Activated effector memory CD4-positive, alpha-beta T cell treated with Interleukin-2 at 50 U/mL for 16 hours (primary cell): ENCODE measurements around the gene C8A.

Experiments used
- DNase-seq: peaks from one replicate; pipeline ENCODE4 v3.0.0-alpha.2; 2020

C8A gene

DNA sequence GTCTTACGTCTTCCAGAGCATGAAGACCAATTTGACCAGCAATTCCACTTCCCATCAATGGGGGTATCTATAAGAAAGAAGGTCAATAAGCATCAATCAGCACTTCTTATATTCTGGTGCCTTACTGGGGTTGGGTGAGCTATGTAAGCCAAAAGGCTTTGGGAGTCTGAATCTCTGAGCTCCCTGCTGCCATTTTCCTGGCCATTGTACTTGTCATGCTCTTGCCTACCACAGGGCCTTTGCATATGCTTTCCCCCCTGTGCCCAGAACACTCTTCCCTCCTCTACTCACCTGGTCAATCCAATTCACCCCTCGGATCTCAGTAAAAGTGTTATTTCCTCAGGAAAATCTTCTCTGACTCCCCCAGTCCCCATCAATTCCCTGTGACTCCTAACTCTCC, 74.9 kb downstream of the C8A start:
- no peak for DNase-seq

DNA sequence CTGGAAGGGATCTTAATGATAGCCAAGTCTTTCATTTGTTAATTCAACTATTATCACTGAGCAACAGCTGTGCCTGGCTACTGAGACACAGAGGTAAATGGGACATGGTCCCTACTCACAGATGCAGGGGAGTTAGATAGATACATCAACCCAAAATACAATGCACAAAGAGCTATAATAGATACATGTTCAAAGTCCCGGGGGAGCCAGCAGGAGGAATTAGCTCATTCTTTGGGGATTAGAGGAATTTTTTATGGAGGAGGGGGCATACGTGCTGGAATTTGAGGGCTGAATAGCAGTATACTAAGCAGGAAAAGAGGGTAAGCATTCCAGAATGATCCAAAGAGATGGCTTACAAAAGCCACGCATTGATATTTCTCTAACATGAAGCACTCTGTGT, 76.6 kb downstream of the C8A start:
- no peak for DNase-seq

DNA sequence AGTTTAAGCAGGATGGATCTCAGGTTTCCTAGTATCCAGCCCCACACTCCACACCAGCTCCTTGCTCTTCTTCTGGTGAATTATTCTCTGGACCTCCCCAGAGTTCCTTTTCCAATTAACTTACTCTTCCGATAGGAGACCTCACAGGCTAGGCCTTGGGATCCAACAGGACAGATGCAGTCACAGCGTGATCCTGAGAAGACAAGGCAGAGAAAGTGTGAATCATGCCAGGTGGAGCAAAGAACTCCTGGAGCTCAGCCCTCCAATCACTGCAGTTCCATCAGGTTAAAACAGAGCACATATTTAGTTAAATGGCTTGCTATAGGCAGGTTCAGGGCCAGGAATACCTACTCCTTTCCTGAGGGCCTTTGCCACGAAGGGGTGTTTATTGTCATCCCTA, 77.1 kb downstream of the C8A start:
- DNase-seq = no peak

DNA sequence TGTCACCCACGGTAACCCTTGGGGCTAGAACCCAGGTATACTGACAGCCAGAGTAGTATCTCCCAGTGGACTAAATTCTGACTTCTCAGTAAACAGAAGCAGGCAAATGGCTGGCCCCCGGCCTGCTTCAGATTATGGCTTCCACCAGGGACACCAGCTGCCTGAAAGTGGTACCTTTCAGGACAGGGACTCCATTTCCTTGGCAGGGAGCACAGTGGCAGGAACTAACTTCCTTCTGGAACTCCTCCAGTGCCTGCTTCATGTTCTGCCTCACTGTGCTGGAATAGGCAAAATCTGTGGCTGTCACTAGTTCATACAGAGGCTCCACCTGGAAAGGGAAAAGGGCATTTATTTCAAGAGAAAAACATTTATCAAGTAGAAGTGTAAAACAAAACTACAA, 78.6 kb downstream of the C8A start:
- DNase-seq = no peak

DNA sequence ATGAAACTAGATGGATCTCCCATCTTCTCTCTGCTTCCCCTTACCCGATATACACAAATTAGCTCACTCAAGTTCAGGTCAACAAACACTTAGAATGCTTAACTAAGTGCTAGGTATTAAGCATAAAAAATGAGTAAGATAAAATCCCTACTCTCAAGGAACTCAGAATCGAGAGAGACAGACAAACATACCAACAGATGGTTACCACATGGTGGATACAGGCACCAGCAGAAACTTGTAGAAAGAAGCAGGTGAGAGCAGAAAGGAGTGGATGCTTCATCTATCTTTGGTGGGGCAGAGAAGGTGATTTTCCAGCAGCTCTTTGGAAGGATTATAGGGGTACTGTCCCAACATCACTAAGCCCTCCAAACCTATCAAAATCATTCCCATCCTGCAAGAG, 79.0 kb downstream of the C8A start:
- no peak for DNase-seq

DNA sequence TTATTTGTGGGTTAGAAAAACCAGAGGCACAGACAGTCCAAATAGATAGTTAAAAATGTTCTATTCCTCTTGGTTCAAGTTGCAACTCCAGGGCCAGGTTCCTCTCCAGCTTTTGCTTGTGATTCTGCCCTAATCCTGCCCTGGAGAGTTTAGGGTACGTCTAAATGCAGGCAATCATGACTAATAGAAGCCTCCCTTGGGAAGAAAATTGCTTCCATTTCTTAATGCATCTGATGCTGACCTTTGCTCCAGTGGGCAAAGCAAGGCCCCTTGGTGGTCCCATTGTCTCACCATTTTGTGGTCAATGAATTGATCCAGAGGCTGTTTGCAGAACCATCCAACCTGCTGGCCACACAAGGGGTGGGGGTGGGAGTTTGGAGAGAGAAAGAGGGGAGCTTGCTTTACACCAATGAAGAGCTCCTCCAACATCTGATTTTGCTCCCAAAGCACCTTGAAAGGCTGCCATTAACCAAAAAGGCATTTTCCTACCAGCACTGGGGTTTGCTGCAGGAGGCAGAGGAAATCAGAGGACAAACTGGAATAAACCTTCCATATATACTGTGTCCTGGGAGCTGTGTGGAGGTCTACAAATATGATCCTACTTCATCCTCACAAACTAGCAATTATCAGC, 79.9 kb downstream of the C8A start:
- no peak for DNase-seq

DNA sequence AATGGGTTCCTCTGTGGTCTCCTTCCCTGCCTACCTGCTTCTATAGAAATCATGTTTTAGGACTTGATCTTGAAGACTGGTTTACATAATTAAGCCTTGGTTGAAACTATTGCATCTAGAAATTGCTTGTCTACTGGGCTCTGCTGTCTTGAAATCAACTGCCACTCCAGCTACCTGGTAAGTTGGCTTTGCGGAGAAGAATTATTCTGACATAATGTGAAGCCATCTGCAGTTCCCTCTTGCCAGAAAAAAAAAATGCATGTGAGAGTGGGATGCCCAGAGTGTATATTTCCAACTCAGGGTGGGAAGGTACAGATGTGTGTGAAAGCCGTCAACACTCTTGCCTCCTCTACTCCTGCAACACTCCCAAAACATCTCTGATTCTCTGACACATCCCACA, 84.0 kb downstream of the C8A start:
- no peak for DNase-seq

DNA sequence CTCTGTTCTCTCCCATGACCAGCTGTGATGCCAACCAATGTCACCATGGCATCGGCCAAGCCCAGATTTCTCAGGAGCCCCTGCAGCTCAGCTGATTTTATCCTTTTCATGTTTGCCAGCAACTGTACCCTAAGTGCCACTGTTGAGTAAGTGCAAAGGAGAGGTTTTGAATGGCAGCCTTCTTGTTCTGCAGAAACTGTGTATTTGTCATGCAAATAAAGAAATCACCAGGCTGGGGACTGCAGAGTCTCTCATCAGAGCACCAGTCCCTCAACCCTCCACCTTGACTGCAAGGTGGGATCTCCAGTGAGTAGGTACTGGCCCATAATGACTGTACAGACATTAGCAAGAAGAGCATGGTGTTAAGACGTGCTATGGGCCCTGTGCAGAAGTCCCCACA, 84.6 kb downstream of the C8A start:
- no peak for DNase-seq

DNA sequence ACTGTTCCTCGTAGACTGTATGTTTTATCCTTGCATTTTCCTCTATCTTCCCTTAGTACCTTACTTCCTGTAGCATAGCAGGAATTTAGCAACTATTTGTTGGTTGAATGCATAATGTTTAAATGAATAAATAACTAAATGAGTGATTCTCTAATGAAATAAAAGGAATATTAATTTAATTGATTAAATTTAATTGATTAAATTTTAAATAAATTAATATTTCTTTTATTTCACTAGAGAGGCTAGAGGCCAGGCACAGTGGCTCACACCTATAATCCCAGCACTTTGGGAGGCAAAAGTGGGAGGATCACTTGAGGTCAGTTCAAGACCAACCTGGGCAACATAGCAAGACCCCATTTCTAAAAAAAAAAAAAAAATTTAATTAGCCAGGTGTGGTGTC, 85.4 kb downstream of the C8A start:
- DNase-seq = no peak

DNA sequence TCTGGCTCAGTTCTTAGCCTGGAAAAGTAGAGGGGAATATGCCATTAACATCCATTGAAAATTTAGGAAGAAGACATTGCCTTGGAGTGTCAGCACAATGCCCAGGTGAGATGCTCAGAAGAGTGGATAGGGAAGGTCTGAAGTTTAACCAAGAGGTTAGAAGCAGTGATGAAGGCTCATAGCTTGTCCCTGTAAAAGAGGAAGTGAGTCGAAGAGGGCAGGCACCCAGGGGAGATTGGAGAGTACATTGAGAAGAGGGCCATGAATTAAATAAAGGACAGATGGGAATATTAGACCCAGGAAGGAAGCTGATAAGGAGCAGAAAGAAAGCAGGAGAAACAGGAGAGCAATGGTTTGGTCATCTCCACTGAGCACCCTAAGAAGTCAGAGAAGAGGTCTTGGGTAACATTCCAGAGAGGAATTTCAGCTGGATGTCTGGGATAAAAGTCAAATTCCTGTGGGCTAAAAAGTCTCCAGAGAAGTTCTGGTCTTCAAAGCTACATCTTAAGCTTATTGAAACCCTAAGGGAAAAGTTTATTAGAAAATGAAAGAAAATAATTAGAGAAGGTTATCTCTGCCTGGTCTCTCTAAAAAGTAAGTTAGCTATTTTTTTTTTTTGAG, 93.9 kb downstream of the C8A start:
- DNase-seq = no peak

DNA sequence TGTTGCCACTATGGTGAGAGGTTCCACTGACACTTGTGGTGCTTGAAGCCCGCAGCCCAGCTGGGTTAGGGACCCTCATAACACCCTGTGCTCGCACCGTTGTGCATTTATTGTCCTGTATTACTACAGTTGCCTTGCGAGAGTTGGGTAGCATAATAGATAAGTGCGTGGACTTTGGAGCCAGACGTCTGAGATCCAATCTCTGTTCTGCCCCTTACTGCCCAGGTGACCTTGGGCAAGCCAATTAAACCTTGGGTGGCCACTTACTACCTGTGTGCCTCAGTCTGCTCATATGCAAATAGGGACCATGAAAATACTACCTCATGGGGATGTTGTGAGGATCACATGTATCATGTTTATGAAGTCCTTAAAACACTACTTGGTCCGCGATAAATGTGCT, 97.9 kb downstream of the C8A start:
- no peak for DNase-seq

DNA sequence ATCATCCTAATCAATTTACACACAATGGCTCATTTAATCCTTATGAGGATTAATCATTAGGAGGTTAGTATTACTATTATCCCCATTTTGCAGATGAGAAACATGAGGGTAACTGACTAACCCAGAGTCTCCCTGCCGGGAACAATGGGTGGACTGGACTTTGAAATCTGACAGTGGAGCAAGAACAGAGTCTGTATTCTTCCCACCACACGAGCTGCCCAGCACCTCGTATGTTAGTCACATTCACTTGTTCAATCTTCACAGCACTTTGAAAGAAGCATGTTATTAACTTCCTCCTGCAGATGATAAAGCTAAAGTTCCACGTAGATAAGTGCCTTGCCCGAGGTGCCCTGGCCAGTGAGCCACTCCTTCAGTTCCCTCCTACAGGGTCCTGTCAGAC, 98.8 kb downstream of the C8A start:
- DNase-seq = no peak

DNA sequence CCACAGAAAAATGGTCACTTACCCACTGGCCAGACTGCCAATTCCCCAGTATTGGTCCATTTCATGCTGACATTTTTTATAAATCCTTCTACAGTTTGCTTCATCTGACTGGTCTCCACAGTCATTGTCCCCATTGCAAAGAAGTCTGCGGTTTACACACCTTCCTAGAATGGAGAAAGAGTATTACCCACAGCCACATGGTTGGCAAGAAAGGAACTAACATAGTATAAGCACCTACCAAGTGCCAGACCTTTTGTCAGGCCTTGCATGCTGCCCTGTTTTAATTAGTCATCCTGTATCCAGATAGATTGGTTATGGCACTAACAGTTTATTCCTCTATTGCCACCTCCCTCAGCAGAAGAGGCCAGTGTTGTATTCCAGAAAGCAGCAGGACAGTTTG, 100.1 kb downstream of the C8A start:
- no peak for DNase-seq

DNA sequence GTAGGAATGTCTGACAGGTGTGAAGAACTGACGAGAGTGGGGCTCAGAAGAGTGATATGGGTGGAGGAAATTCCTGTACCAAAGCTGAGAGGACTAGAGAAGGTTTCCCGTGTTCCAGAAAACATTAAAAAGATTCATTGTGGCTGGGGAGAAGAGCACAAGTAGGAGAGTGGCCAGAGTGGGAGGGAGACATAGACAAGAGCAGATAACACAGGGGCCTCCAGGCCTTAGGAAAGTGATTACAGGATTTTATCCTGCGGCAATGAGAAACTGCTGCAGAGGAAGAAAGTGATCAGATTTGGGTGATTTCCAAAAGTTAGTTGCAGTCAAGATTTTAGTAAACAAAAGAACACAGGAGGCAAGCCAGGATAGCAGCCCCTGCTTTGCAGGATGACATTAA, 103.3 kb downstream of the C8A start:
- no peak for DNase-seq

DNA sequence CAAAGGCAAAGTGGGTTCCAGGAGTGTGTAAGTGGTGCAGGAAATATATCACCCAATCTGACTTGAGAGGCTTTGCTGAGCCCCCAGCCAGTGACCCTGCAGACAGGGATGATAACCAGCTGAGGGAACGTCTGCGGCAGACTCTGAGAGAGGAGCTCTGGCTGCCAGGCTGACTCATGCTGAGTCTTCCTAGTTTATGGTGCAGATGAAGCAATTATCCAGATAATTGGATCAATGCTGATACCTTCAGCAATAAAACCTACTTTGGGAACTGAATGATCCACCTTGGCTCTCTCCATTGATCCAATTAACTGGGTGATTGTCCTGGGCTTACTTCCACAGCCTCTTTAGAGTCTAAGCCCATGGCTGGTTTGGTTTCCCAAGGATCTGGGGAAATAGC, 103.9 kb downstream of the C8A start:
- no peak for DNase-seq

DNA sequence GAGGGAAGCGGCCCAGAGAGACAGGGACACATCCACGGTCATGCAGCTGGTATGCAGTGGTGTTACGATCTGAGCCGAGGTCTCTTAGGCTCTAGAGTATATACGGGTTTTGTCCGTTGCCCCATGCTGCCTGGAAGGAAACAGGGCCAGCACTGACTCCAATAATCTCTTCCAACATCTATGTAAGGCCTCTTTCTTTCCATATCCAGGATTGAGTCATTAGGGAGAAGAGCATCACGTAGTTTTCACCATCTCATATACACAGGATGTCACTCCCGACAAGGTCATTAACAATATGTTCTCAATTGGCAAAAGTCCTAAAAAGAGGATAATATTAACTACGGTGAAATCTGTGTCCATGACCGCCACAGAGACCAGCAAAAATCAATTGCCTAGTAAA, 106.8 kb downstream of the C8A start:
- no peak for DNase-seq

DNA sequence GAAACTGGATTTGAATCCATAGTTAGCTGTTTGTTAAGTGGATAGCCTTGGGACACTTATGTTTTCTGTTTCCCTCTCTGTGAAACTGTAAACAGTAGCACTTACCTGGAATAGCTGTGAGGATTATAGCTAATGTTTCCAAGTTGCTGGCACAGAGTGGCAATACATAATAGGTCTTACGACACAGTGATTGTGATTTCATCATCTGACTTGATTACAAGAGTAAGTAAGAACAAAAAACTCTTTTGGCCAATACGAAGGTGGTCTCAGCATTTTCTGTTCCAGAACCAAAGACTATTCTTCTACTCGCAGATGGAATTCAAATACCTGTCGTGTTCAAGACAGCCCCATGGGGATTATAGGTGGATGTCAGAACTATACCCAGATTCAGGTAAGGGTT, 109.1 kb downstream of the C8A start:
- DNase-seq = no peak

DNA sequence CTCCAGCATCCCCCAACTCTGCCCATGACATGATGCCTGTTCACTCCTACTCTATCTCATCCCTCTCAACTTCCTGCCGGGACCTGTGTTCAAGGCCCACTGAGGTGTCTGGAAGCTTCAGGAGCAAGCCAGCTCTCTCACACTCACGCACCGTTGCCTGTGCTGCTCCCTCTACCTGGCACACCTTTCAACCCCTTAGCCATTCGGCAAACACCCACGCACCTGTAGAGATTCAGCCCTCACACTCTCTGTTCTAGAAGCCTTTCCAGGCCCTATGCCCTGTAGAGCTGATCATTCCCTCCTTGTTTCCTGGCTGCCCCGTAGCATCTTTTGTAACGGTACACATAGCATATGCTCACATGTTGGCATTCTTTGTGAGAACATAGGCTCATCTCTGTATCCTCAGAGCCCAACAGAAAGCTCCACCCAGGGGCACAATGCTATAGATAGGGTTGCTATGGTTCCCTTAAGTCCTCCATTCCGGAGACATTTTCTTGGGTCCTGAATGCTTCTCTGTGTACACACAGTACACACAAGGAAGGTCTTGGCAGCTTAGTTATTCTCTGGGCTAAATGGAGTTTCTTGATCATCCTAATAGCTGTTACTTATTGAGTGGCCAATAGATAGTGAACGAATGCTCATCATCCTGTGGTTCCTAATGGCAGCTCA, 109.9 kb downstream of the C8A start:
- DNase-seq = no peak

DNA sequence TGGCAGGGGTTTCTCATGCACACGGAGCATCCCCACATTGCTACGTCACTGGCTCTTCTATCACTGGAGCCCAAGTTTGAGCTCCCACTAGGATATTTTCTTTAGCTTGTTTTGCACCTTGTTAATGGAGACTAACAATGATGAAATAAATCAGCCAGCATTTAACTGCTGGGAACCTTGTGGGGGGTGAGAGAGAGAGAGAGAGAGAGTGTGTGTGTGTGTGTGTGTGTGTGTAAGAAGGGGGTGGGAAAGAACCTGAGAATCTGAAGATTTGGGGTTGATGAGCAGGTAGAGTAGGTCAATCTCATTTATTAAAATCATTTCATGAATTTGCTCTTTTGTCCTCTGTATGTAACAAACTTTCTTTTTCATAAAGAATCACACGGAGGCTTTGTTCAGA, 110.6 kb downstream of the C8A start:
- DNase-seq = no peak

DNA sequence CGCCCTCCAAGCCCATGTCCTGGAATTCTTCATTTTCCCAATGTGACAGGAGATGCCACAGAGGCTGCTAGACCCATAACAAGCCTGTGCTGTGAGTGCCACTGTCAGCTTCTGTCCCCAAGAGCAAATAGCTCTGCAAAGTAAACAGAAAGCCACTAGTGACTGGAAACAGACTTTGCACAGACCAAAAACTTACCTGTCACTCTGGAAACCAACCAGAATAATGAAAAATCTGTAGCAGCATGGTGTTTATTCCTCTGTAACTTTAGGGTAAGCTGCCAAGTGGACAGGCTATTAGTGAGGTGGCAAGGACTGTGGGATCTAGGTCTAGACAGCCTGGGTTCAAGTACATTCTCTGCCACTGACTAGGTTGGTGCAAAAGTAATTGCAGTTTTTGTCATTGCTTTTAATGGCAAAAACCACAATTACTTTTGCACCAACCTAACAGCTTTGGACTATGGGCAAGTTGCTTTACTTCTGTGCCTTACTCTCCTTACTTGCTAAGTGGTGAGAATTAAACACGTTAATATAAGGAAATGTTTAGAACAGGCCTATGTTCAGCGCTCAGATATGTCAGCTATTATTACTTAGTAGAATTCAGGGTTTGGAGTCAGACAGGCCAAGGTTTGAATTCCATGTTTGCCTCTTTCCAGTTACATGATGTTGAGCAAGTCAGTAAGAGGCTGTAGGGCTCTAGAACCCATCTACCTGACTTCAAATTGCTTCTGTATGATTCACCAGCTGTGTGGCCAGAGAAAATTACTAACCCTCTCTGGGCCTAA, 111.5 kb downstream of the C8A start, which contains the start of gene C8B:
C8B (minus strand) TSS at position 100 of the 782 bp plus-strand sequence; CDS start at position 33, 67 bp downstream.
- DNase-seq = no peak

DNA sequence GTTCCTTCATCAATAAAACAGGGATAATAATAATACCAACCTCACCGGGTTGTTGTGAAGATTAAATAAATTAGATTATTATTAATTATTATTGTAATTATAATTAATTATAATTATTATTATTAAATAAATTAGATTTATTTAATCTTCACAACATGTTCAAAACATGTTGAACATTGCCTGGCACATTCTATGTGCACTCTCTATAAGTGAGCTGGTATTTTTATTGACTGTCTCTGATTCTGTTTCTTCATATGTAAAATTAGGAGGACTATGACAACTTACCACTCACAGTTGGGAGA, 112.1 kb downstream of the C8A start:
- DNase-seq = no peak

DNA sequence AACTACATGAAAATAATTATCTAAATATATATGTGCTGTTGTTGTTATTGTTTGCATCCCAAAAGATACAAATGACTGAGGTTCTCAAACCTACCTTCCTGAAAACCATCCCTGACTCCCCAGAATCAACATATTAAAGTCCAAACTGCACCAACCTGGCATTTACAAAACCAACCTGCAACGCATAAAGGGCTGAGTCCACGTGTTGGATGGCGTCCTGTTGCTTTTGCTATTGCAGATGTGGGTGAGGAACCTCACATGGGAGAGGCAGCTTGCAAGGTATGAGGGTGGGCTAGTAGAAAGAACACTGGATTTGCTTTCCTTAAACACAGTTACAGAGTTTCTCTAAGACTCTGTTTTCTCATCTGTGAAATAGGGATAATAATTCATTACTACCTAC, 112.8 kb downstream of the C8A start:
- no peak for DNase-seq
